ENCODE results near the gene CCDC187.
"Not testable (repeated sequence)": the region's sequence is repeated elsewhere in the genome, so short reads cannot be mapped to it uniquely, and the experiment has no call there.

DNA sequence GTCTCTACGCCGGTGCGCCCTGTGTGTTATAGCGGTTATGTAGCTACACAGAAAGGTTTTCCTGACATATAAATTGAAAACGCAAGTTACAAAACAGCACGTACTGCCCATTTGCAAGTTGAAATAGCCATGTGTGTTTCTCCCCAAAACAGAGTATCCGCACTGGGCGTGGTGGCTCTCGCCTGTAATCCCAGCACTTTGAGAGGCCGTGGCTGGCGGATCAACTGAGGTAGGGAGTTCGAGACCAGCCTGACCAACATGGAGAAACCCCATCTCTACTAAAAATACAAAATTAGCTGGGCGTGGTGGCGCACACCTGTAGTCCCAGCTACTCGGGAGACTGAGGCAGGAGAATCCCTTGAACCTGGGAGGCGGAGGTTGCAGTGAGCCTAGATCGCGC is 37.3 kb downstream of the CCDC187 start:
- not testable (repeated sequence) for TF ChIP-seq ZBTB21 (CRISPR knock-in tag; IDR thresholded peaks at IDR 0.05); PRPF4 (IDR thresholded peaks at IDR 0.05; ENCODE audit: low read depth, low read length, poor library complexity, severe bottlenecking); TOE1 (CRISPR knock-in tag; IDR thresholded peaks at IDR 0.05); ZNF749 (CRISPR knock-in tag; IDR thresholded peaks at IDR 0.05; ENCODE audit: borderline replicate concordance); MAFF (IDR thresholded peaks at IDR 0.05; ENCODE audit: low read depth, low read length)
- TF ChIP-seq, protein P1, sequence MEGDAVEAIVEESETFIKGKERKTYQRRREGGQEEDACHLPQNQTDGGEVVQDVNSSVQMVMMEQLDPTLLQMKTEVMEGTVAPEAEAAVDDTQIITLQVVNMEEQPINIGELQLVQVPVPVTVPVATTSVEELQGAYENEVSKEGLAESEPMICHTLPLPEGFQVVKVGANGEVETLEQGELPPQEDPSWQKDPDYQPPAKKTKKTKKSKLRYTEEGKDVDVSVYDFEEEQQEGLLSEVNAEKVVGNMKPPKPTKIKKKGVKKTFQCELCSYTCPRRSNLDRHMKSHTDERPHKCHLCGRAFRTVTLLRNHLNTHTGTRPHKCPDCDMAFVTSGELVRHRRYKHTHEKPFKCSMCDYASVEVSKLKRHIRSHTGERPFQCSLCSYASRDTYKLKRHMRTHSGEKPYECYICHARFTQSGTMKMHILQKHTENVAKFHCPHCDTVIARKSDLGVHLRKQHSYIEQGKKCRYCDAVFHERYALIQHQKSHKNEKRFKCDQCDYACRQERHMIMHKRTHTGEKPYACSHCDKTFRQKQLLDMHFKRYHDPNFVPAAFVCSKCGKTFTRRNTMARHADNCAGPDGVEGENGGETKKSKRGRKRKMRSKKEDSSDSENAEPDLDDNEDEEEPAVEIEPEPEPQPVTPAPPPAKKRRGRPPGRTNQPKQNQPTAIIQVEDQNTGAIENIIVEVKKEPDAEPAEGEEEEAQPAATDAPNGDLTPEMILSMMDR (CRISPR knock-in tag; IDR thresholded peaks at IDR 0.05) = not testable (repeated sequence)
